SK-N-SH treated with all-trans-retinoic acid at 6 μM for 48 hours (cell line): ENCODE data around the gene THSD4.

Experiments used
- ATAC-seq: fragments of 200-7000 bp; cut with Tn5 transposase; 3 replicates; pipeline ENCODE4 v1.9.1; 2020; ENCODE audit warnings: mild to moderate bottlenecking, moderate library complexity
- ARNTL ChIP-seq: fragments of 450-650 bp; formaldehyde crosslinking; IDR thresholded peaks from 2 replicates; pipeline ENCODE4 v1.5.0; 2020; ENCODE audit warnings: low read depth, mild to moderate bottlenecking, moderate library complexity, borderline replicate concordance
- BACH2 ChIP-seq: fragments of 250-450 bp; sonication (Bioruptor Pico); IDR thresholded peaks from 2 replicates; pipeline ENCODE4 v1.9.0; 2021; ENCODE audit warnings: mild to moderate bottlenecking, borderline replicate concordance
- CSDC2 ChIP-seq: fragments of 250-450 bp; sonication (Bioruptor Pico); IDR thresholded peaks from 2 replicates; pipeline ENCODE4 v1.5.0; 2020; ENCODE audit warnings: mild to moderate bottlenecking, moderate library complexity
- ESRRG ChIP-seq: fragments of 250-450 bp; sonication (Bioruptor Pico); IDR thresholded peaks from 2 replicates; pipeline ENCODE4 v1.6.1; 2021; ENCODE audit warnings: mild to moderate bottlenecking
- ISL1 ChIP-seq: fragments of 250-450 bp; sonication (Bioruptor Pico); IDR thresholded peaks from 2 replicates; pipeline ENCODE4 v2.1.2; 2022; ENCODE audit warnings: mild to moderate bottlenecking, moderate library complexity
- OSR1 ChIP-seq: fragments of 250-450 bp; sonication (Bioruptor Pico); IDR thresholded peaks from 2 replicates; pipeline ENCODE4 v1.8.0; 2022; ENCODE audit warnings: moderate library complexity, mild to moderate bottlenecking, inconsistent platforms
- PPARA ChIP-seq: fragments of 250-450 bp; sonication (Bioruptor Pico); IDR thresholded peaks from 2 replicates; pipeline ENCODE4 v1.5.0; 2020; ENCODE audit warnings: mild to moderate bottlenecking, borderline replicate concordance
- SNAI2 ChIP-seq: fragments of 250-450 bp; sonication (Bioruptor Pico); IDR thresholded peaks from 2 replicates; pipeline ENCODE4 v1.5.0; 2020; ENCODE audit warnings: mild to moderate bottlenecking, moderate library complexity
- TCF4 ChIP-seq: fragments of 250-450 bp; sonication (Bioruptor Pico); IDR thresholded peaks from 2 replicates; pipeline ENCODE4 v1.8.0; 2021; ENCODE audit warnings: mild to moderate bottlenecking, moderate library complexity, borderline replicate concordance
- TOX ChIP-seq: fragments of 250-450 bp; sonication (Bioruptor Pico); IDR thresholded peaks from 2 replicates; pipeline ENCODE4 v1.8.0; 2021; ENCODE audit warnings: mild to moderate bottlenecking, moderate library complexity, borderline replicate concordance
- ZC3H10 ChIP-seq: fragments of 250-450 bp; sonication (Bioruptor Pico); IDR thresholded peaks from 2 replicates; pipeline ENCODE4 v1.5.1; 2021; ENCODE audit warnings: mild to moderate bottlenecking, moderate library complexity
- ZFP3 ChIP-seq: fragments of 250-450 bp; sonication (Bioruptor Pico); IDR thresholded peaks from 2 replicates; pipeline ENCODE4 v1.5.0; 2020; ENCODE audit warnings: mild to moderate bottlenecking, moderate library complexity
- ZFP30 ChIP-seq: fragments of 450-650 bp; formaldehyde crosslinking; IDR thresholded peaks from 2 replicates; pipeline ENCODE4 v1.5.0; 2022; ENCODE audit warnings: mild to moderate bottlenecking, moderate library complexity
- ZNF565 ChIP-seq: fragments of 450-650 bp; formaldehyde crosslinking; conservative IDR thresholded peaks from 2 replicates; pipeline ENCODE4 v1.5.0; 2020; ENCODE audit warnings: low read depth, mild to moderate bottlenecking, moderate library complexity
- ZNF70 ChIP-seq: fragments of 450-650 bp; formaldehyde crosslinking; IDR thresholded peaks from 2 replicates; pipeline ENCODE4 v1.5.0; 2020; ENCODE audit warnings: mild to moderate bottlenecking, moderate library complexity
- ZNF8 ChIP-seq: fragments of 450-650 bp; formaldehyde crosslinking; IDR thresholded peaks from 2 replicates; pipeline ENCODE4 v1.5.0; 2020; ENCODE audit warnings: mild to moderate bottlenecking, moderate library complexity
- TF ChIP-seq, protein P1 (sequence below): fragments of 250-450 bp; sonication (Bioruptor Pico); IDR thresholded peaks from 2 replicates; pipeline ENCODE4 v1.8.0; 2021; ENCODE audit warnings: low read depth, mild to moderate bottlenecking, moderate library complexity, borderline replicate concordance
- TF ChIP-seq, protein P2 (sequence below): fragments of 250-450 bp; sonication (Bioruptor Pico); IDR thresholded peaks from 2 replicates; pipeline ENCODE4 v1.5.1; 2021; ENCODE audit warnings: mild to moderate bottlenecking, moderate library complexity
- TF ChIP-seq, protein P3 (sequence below): fragments of 250-450 bp; sonication (Bioruptor Pico); IDR thresholded peaks from 2 replicates; pipeline ENCODE4 v1.8.0; 2020; ENCODE audit warnings: mild to moderate bottlenecking, moderate library complexity, borderline replicate concordance

THSD4 gene

DNA sequence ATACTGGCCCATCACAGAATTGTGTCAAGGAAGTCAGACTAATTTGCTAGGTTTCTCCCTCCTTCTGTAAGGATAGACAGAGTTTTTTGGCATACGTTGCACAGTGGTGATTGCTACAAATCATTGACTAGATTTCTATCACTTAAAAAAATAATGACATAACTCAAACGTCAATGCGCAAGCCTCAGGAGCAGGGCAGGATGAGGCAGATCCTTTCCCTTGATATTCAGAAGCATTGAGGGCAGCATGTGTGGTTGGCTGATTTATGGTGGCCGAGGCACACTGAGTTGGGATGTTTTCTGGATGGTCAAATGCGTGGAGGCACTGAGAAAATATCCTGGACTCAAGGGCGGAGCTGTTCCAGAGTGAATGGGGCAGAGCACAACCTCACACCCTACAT, 14.4 kb downstream of the THSD4 start:
- peak; percentile 12 for ATAC-seq
- TF ChIP-seq ESRRG (CRISPR knock-in tag) (no peak), ZNF8 (CRISPR knock-in tag) (no peak), CSDC2 (CRISPR knock-in tag) (no peak)
- TF ChIP-seq, protein P1, sequence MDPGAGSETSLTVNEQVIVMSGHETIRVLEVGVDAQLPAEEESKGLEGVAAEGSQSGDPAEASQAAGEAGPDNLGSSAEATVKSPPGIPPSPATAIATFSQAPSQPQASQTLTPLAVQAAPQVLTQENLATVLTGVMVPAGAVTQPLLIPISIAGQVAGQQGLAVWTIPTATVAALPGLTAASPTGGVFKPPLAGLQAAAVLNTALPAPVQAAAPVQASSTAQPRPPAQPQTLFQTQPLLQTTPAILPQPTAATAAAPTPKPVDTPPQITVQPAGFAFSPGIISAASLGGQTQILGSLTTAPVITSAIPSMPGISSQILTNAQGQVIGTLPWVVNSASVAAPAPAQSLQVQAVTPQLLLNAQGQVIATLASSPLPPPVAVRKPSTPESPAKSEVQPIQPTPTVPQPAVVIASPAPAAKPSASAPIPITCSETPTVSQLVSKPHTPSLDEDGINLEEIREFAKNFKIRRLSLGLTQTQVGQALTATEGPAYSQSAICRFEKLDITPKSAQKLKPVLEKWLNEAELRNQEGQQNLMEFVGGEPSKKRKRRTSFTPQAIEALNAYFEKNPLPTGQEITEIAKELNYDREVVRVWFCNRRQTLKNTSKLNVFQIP (CRISPR knock-in tag): no peak
- TF ChIP-seq, all 23 proteins: peak for 0

DNA sequence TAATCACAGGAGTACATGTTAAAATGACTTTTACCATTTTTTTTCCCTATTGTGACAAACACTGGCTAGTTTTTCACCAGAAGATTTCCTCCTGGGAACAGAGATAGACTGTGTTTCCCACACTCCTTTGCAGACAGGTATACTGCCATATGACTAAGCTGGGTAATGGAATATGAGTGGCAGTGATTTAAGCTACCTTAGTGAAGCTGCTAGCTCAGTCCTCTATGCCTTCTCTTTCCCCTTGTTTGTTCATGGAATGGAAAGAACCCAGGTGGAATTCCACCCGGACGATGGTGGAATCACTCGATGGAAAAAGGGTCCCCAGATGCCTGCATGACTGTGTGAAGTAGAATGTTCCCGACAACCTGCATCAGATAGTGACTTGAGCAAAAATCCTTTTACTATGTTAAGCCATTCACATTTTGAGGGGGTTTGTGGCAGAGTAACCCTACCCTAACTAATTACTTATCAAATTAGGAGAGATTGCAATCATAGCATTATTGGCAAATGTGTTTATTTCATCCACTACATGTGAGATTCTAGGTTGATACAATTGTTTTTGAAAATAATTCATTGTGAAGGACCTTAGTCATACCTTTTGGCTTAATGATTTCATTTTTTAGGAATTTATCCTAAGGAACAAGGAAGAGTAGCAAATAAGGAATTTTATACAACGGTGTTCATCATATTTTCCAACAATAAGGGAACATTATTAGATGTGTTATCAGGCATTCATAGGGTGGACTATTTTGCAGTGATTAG, 16.5 kb downstream of the THSD4 start:
- no peak for TF ChIP-seq PPARA
- no peak for TF ChIP-seq TOX (CRISPR knock-in tag)
- TF ChIP-seq ISL1 (CRISPR knock-in tag): peak; percentile 38; the same call in 1 of the 2 replicates
- TF ChIP-seq, protein P1 (CRISPR knock-in tag): no peak
- ATAC-seq: peak; percentile 26

DNA sequence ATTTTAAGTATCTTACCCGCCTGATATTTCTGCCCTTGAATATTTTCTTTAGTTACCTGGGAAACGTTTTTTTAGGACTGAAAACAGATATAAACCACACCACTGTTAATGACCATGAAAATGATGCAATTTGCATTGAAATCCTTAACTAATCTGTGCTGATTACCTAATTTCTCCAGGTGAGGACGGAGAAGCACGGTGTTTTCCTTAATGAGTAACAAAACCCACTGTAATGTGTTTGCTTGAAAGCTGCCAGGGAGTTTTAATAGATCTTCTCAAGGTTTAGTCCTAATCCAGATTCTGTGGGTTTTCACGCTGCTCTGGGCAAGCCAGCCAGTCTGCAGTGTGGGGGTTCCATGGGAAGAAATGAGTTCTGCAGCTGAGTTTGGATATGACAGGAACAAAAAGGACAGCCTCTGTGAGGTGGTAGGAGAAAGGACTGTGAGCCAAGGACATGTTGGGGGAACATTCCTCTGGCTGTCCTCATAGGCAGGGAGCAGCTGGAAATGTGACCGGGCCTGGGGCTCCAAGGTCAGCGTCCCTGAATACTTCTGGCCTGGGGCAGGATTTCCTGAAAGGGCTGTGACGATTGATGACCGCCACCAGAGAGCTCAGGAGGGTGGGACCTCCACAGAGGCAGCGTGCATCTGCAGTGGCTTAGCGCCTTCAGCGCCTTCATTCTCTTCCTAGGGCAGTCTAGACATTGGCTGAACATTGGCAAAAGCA, 18.6 kb downstream of the THSD4 start:
- no peak for TF ChIP-seq ARNTL (CRISPR knock-in tag)
- ATAC-seq: no peak

DNA sequence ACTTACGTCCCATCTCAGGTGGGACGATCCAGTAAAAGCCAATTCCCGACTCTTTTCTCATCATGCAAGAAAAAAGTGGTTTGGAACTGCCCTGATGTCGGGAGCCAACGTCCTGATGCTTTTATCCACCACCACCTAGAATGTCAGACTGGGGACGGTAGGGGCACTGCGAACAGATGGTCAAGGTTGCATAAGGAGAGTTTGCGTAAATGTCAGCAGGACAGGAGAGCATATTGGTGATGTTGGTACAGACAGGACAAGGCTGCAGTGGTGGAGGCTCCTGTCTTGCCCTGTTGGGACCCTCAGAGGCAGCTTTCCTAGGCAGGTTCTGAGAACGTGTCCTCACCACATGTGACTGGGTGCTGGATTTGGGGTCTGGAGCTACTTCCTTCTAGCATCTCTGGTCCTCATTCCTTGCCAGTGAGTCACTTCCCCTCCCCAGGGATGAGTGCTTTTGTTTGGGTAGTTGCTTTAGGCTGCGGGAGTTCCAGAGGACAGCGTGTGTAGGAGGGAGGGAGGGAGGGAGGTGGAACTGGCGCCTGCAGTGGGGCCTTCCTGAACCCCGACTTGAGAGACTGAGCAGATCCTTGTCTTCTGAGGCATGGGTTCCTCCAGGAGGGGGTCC, 21.0 kb downstream of the THSD4 start:
- peak; percentile 85 for ATAC-seq
- TF ChIP-seq ISL1 (CRISPR knock-in tag) (no peak), TOX (CRISPR knock-in tag) (no peak), TCF4 (no peak), ARNTL (CRISPR knock-in tag) (no peak), ZNF70 (no peak), ZC3H10 (no peak), CSDC2 (CRISPR knock-in tag) (no peak), SNAI2 (CRISPR knock-in tag) (no peak), OSR1 (CRISPR knock-in tag) (no peak), PPARA (no peak), ZNF565 (CRISPR knock-in tag) (no peak), ZFP30 (no peak), ZFP3 (CRISPR knock-in tag) (no peak), ESRRG (CRISPR knock-in tag) (no peak), BACH2 (CRISPR knock-in tag) (no peak), ZNF8 (CRISPR knock-in tag) (no peak)
- TF ChIP-seq, protein P2, sequence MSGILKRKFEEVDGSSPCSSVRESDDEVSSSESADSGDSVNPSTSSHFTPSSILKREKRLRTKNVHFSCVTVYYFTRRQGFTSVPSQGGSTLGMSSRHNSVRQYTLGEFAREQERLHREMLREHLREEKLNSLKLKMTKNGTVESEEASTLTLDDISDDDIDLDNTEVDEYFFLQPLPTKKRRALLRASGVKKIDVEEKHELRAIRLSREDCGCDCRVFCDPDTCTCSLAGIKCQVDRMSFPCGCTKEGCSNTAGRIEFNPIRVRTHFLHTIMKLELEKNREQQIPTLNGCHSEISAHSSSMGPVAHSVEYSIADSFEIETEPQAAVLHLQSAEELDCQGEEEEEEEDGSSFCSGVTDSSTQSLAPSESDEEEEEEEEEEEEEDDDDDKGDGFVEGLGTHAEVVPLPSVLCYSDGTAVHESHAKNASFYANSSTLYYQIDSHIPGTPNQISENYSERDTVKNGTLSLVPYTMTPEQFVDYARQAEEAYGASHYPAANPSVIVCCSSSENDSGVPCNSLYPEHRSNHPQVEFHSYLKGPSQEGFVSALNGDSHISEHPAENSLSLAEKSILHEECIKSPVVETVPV (CRISPR knock-in tag): no peak
- TF ChIP-seq, protein P3, sequence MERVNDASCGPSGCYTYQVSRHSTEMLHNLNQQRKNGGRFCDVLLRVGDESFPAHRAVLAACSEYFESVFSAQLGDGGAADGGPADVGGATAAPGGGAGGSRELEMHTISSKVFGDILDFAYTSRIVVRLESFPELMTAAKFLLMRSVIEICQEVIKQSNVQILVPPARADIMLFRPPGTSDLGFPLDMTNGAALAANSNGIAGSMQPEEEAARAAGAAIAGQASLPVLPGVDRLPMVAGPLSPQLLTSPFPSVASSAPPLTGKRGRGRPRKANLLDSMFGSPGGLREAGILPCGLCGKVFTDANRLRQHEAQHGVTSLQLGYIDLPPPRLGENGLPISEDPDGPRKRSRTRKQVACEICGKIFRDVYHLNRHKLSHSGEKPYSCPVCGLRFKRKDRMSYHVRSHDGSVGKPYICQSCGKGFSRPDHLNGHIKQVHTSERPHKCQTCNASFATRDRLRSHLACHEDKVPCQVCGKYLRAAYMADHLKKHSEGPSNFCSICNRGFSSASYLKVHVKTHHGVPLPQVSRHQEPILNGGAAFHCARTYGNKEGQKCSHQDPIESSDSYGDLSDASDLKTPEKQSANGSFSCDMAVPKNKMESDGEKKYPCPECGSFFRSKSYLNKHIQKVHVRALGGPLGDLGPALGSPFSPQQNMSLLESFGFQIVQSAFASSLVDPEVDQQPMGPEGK (CRISPR knock-in tag): no peak
- TF ChIP-seq, protein P1 (CRISPR knock-in tag): no peak
